ENCODE measurements around the gene HSPB7.
"Not testable (repeated sequence)": the region's sequence is repeated elsewhere in the genome, so short reads cannot be mapped to it uniquely, and the experiment has no call there.

The HSPB7 gene

DNA sequence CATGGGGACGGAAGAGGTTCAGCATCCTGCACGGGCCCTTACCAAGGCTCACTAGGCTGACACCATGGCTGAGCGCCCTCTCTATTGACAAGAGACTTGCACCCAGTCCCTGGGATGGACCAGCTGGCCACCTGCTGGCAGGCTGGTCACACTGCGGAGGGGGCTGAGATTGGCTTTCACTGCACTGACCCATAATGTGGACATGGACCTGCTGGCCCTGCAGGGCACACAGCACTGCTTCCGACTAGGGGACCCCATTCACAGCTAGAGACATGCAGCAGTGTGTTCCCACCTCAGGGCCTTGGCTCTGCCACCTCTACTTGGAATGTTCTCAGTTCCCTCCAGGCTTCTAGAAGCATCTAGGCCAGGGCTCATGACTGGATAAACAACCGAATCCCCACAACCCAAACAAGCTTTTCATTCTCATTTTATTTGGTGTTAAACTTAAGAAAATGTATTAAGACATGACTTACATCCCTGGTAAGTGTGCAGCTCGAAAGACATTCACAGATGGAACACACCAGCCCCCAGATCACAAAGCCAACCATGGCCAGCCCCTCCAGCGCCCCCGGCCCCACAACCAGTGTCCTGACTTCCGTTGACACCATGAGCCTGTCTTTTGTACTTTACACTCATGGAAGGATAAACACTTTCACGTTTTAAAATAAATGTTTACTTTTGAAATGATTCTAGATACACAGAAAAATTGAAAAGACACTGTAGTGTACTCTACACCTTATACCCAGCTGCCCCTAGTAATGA is 23.1 kb downstream of the HSPB7 start:
- Mint-ChIP-seq H3K27ac (no peak overlapping the region), H3K36me3 (ENCODE audit: low read depth) (no peaks in the 10 kb centered on the region), H3K27me3 (ENCODE audit: low read depth) (no peaks in the 10 kb centered on the region), H3K4me1 (ENCODE audit: low read depth) (no peaks in the 10 kb centered on the region), H3K4me3 (no peak overlapping the region), H3K9me3 (no peaks in the 10 kb centered on the region)
- DNase-seq (ENCODE audit: low spot score): peak; percentile 45

DNA sequence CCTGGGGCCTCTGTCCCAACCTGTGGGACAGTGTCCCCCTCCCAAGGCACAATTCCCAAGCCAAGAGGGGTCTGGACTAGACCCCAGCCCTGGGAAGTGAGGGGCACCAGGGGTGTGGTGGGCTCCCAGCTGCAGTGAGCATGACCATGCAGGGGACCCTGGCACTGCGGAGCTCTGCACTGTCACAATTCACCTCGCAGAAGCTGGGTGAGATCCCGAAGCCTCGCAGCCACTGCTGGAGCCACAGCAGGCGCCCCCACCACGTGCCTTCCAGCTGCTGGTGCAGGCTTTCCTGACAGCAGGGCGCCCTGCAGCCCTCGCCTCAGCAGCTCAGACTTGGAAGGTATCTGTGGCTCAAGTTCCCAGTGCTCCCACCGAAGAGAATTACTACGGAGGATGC is 23.8 kb downstream of the HSPB7 start:
- Mint-ChIP-seq H3K27ac (no peak overlapping the region), H3K9me3 (no peaks in the 10 kb centered on the region), H3K4me1 (ENCODE audit: low read depth) (no peaks in the 10 kb centered on the region), H3K27me3 (ENCODE audit: low read depth) (no peaks in the 10 kb centered on the region), H3K4me3 (no peak overlapping the region), H3K36me3 (ENCODE audit: low read depth) (no peaks in the 10 kb centered on the region)
- no peak for DNase-seq (ENCODE audit: low spot score)

DNA sequence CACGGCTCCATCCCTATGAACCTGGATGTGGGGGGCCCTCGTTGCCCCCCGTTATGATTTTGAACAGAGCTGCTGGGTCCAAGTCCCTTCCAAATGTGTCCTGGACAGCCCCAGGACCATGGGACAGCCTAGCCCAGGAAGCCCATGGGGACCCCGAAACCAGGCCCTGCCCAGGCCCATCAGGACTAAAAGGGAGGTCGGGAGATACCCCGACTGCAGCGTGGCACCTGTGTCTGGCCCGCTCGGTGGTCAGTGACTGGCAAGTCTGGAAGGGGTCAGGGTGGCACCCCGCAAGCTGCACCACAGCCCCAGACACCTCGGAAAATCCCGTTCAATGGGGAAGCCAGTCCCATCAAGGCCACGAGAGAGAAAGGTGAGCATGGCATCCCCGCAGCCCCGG is 24.2 kb downstream of the HSPB7 start:
- no peak overlapping the region for H3K27ac Mint-ChIP-seq
- no peaks in the 10 kb centered on the region for H3K9me3 Mint-ChIP-seq
- no peak for DNase-seq (ENCODE audit: low spot score)
- no peaks in the 10 kb centered on the region for H3K27me3 Mint-ChIP-seq (ENCODE audit: low read depth)
- H3K4me3 Mint-ChIP-seq: no peak overlapping the region
- H3K36me3 Mint-ChIP-seq (ENCODE audit: low read depth): no peaks in the 10 kb centered on the region
- H3K4me1 Mint-ChIP-seq (ENCODE audit: low read depth): no peaks in the 10 kb centered on the region

DNA sequence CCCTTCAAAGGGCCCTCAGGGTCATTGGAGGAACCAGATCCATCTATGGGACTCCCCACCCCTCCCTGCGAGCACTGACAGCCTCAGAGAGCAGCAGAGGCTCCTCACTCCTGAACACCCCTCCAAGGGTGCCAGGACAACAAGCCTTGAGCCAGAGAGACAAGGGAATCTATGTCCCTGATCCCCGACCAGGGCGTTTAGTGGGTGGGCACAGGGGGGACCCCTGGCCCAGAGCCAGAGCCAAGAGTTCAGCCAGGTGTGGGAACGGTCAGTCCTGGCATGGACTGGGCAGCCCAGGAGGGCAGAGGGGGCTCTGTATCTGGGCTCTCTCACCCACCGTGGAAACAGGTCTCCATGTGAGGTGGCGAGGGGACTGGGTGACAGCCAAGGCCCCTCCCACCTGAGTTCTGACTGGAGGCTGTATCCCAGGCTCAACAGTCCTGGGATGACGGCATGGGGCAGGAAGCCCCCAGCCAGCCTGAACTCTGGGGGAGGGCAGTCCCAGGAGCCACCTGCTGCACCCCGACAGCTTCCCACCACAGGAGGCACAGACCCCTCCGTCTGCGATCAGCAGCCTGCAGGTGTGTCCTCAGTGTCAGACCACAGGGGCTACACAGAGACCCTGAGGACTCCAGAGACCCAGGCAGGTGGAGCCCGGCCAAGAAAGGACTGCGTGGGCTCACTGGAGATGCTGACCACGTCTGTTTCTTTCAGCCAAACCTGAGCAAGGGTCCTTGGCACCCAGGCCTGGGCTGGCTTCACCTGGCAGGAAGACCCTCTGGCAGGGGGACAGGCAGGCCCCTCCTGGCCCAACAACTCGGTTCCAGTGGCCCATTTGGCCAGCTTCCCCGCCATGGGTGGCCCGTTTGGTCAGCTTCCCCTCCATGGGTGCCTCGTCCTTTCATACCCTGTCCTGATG is 25.0 kb downstream of the HSPB7 start:
- no peaks in the 10 kb centered on the region for H3K27me3 Mint-ChIP-seq (ENCODE audit: low read depth)
- H3K4me3 Mint-ChIP-seq: no peak overlapping the region
- DNase-seq (ENCODE audit: low spot score): no peak
- H3K27ac Mint-ChIP-seq: no peak overlapping the region
- H3K36me3 Mint-ChIP-seq (ENCODE audit: low read depth): no peaks in the 10 kb centered on the region
- no peaks in the 10 kb centered on the region for H3K9me3 Mint-ChIP-seq
- H3K4me1 Mint-ChIP-seq (ENCODE audit: low read depth): no peaks in the 10 kb centered on the region

DNA sequence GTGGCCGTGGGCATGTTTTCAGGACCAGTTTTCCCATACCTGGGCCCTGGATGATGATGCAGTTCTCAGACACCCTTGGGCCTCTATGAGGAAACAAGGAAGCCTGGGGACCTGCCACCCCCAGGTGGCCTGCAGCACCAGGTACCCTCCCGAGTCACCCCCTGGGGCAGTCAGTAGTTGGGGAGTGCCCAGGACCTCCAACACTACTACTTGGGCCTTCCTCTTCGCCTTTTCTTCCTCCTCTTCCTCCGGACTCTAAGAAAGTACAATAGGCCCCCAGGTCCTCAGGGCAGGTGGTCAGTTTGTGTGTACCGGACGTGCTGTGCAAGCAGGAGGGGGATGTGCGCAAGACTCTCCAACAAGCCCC is 25.7 kb downstream of the HSPB7 start:
- Mint-ChIP-seq H3K27me3 (ENCODE audit: low read depth) (no peaks in the 10 kb centered on the region), H3K4me3 (no peak overlapping the region), H3K36me3 (ENCODE audit: low read depth) (no peaks in the 10 kb centered on the region), H3K4me1 (ENCODE audit: low read depth) (no peaks in the 10 kb centered on the region), H3K9me3 (no peaks in the 10 kb centered on the region), H3K27ac (no peak overlapping the region)
- no peak for DNase-seq (ENCODE audit: low spot score)

DNA sequence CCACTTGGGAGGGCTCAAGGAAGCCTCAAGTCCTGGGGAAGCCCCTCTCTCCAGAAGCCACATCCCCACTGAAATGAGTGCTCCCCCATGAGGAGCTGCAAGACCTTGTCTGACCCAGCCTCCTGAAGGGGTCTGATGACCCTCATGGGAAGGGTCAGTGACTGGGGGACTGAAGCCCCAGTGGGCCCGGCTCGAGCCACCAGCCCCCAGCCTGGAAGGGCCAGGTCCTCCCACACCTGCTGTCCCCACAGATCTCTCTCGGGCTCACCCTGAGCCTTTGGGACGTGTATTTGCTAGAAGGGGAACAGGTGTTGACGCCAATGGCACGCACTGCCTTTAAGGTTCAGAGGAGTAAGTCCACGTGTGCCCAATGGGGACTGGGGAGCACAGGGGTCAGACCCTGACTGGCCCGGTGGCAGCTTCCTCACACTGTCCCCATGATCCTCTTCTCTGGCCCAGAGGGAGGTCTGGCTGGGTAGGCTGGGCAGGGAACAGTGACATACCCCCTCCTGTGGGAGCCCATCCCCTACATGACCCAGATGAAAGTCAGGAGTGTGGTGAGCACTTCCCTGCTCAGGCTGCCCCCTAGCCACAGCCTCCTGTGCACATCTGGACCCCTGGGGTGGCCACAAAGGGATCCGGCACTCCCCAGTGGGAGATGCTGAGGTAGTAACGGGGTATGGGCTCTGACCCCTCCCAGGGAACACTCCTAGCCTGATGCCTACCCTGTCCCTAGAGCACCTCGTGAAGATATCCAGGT is 26.2 kb downstream of the HSPB7 start:
- DNase-seq (ENCODE audit: low spot score): no peak
- Mint-ChIP-seq H3K9me3 (no peaks in the 10 kb centered on the region), H3K27ac (no peak overlapping the region), H3K36me3 (ENCODE audit: low read depth) (no peaks in the 10 kb centered on the region), H3K4me3 (no peak overlapping the region), H3K4me1 (ENCODE audit: low read depth) (no peaks in the 10 kb centered on the region), H3K27me3 (ENCODE audit: low read depth) (no peaks in the 10 kb centered on the region)

GRCh38 chr1:15989776-15990175 is 28.1 kb downstream of the HSPB7 start:
- H3K4me3 Mint-ChIP-seq: no peak overlapping the region
- DNase-seq (ENCODE audit: low spot score): no peak
- H3K36me3 Mint-ChIP-seq (ENCODE audit: low read depth): no peaks in the 10 kb centered on the region
- H3K27ac Mint-ChIP-seq: no peak overlapping the region
- H3K9me3 Mint-ChIP-seq: no peaks in the 10 kb centered on the region
- H3K27me3 Mint-ChIP-seq (ENCODE audit: low read depth): no peaks in the 10 kb centered on the region
- no peaks in the 10 kb centered on the region for H3K4me1 Mint-ChIP-seq (ENCODE audit: low read depth)

DNA sequence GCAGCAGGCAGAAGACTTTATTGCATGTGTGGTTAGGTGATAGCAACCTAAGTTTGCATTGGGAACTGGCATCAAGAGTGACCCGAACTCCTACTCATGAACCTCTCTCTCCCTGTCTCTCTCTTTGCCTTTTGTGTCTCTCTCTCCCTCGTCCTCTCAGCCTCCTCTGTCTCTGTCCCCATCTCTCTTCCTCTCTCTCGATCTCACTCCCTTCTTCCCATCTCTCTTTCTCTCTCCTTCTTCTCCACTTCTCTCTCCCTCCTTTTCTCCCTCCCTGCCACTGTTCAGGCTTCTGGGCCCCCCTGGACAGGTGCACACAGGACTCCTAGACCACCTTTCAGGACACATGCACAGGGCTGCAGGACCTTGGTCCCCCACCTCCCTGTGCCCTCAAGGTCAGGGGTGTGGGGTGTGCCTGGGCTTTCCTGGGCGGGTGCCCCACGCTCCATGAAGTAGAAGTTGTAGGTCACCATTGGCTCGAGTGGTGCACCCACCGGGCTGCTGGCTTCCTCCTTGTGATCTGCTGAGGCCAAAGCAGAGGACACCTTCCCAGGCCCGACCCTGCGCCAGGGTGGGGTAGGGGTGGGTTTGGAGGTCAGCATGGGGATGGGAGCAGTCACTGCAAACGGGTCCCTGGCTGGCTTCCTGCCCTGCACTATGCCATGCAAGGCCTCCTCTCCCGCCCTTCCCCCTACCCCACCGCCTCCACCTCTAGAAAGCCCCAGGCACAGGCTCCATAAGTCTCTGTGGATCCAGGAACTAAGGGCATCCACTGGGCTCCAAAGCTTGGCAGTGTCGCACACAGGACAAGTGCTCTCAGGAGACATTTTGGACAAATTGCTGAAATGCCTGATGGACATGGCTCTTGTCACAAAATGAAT is 28.7 kb downstream of the HSPB7 start:
- DNase-seq (ENCODE audit: low spot score): no peak
- H3K4me3 Mint-ChIP-seq: no peak overlapping the region
- no peaks in the 10 kb centered on the region for H3K27me3 Mint-ChIP-seq (ENCODE audit: low read depth)
- H3K27ac Mint-ChIP-seq: no peak overlapping the region
- H3K36me3 Mint-ChIP-seq (ENCODE audit: low read depth): no peaks in the 10 kb centered on the region
- no peaks in the 10 kb centered on the region for H3K9me3 Mint-ChIP-seq
- H3K4me1 Mint-ChIP-seq (ENCODE audit: low read depth): no peaks in the 10 kb centered on the region

GRCh38 chr1:15985611-15986297 is 32.1 kb downstream of the HSPB7 start:
- no peaks in the 10 kb centered on the region for H3K9me3 Mint-ChIP-seq
- no peak overlapping the region for H3K4me3 Mint-ChIP-seq
- no peaks in the 10 kb centered on the region for H3K27me3 Mint-ChIP-seq (ENCODE audit: low read depth)
- H3K36me3 Mint-ChIP-seq (ENCODE audit: low read depth): no peaks in the 10 kb centered on the region
- peaks cover 1% of the 10 kb centered on the region for H3K4me1 Mint-ChIP-seq (ENCODE audit: low read depth)
- no peak for DNase-seq (ENCODE audit: low spot score)
- H3K27ac Mint-ChIP-seq: no peak overlapping the region

GRCh38 chr1:15983275-15983674 is 34.6 kb downstream of the HSPB7 start:
- Mint-ChIP-seq H3K27ac (no peak overlapping the region), H3K4me1 (ENCODE audit: low read depth) (peaks cover 1% of the 10 kb centered on the region), H3K4me3 (no peak overlapping the region)

DNA sequence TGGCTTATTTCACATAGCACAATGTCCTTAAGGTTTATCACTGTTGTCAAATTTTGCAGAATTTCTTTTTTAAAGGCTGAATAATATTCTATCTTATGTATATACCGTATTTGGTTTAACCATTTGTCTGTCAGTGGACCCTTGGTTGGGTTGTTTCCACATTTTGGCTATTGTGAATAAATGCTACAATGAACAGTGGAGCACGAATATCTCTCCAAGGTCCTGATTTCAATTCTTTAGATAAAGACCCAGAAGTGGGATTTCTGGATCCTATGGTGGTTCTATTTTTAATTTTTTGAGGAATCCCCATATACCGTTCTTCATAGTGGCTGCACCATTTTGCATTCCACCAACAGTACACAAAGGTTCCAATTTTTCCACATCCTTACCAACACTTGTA is 36.2 kb downstream of the HSPB7 start:
- Mint-ChIP-seq H3K36me3 (ENCODE audit: low read depth) (peaks cover 2% of the 10 kb centered on the region), H3K4me1 (ENCODE audit: low read depth) (peaks cover 3% of the 10 kb centered on the region), H3K27ac (no peak overlapping the region), H3K4me3 (no peak overlapping the region), H3K9me3 (peaks cover 1% of the 10 kb centered on the region), H3K27me3 (ENCODE audit: low read depth) (no peaks in the 10 kb centered on the region)
- no peak for DNase-seq (ENCODE audit: low spot score)

More at GRCh38 chr1:15983275-15983674, 34.6 kb downstream of the HSPB7 start:
- H3K36me3 Mint-ChIP-seq (ENCODE audit: low read depth): no peaks in the 10 kb centered on the region
- H3K9me3 Mint-ChIP-seq: no peaks in the 10 kb centered on the region
- DNase-seq (ENCODE audit: low spot score): no peak
- H3K27me3 Mint-ChIP-seq (ENCODE audit: low read depth): no peaks in the 10 kb centered on the region

GRCh38 chr1:15977947-15978346 is 39.9 kb downstream of the HSPB7 start:
- not testable (repeated sequence) for H3K27me3 Mint-ChIP-seq (ENCODE audit: low read depth); H3K27ac Mint-ChIP-seq; H3K9me3 Mint-ChIP-seq; H3K4me3 Mint-ChIP-seq; DNase-seq (ENCODE audit: low spot score)
- H3K4me1 Mint-ChIP-seq (ENCODE audit: low read depth): peaks cover 19% of the 10 kb centered on the region
- peaks cover 16% of the 10 kb centered on the region for H3K36me3 Mint-ChIP-seq (ENCODE audit: low read depth)
